ENCODE measurements around the gene REXO5.
A peak's percentile ranks its signal among the peaks of the same experiment; 100 is the strongest.

REXO5 gene

DNA sequence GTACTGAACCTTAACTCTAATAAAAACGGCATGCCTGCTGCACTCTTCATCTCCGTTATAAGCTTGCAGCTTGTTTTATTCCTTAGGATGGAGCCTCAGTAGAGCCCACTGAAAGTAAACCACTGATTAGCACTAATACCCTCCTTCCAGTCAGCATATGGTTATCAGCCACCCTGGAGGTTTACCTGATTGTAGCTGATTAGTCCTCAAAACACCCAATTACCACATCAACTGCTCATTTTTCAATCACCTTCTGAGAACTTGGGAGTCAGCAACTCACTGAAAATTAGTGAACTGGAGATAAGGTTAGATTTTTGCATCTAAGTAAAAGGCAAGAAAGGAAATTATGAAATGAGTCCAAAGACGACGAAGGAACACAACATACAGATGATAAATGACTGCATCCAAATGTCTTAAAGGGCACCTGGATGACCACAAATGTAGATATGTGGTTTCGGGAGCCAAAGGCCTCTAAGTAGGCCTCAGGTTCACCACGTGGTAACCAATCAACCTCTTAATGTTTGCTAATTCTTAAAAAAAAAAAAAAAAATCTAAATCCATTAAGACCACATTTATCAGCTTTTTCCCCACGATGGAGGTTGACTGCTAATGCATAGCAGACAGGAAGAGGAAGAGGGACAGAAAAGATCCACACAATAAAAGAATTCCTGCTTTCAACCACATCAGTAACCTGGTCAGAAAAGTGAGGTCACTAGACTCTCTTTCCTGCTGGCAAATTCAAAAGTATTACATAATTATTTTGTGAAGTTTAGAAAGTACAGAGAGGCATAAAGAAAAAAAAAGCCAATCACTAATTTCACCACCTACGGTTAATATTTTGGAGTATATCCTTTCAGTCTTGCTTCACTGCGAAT lies 65.9 kb downstream of the REXO5 start:
- H3K4me1 ChIP-seq (ENCODE audit: control insufficient read depth, insufficient read depth, low read length), result peaks cover 41% of the 10 kb centered on the region
- H3K4me3 ChIP-seq (ENCODE audit: low read length in 2 of 2), result no peak overlapping the region
- H3K27ac ChIP-seq (ENCODE audit: low read length), result peak overlapping the region; percentile 60
- no peaks in the 10 kb centered on the region for H3K27me3 ChIP-seq (ENCODE audit: control insufficient read depth in 1 of 2, insufficient read depth in 2 of 2, low read length in 2 of 2)
- H3K36me3 ChIP-seq (ENCODE audit: control insufficient read depth in 2 of 2, insufficient read depth in 2 of 2, low read length in 2 of 2), result no peaks in the 10 kb centered on the region
- H3K9me3 ChIP-seq (ENCODE audit: control insufficient read depth in 2 of 2, low read length in 2 of 2), result no peaks in the 10 kb centered on the region
- H3K9ac ChIP-seq (ENCODE audit: low read length in 2 of 2), result no peak overlapping the region

DNA sequence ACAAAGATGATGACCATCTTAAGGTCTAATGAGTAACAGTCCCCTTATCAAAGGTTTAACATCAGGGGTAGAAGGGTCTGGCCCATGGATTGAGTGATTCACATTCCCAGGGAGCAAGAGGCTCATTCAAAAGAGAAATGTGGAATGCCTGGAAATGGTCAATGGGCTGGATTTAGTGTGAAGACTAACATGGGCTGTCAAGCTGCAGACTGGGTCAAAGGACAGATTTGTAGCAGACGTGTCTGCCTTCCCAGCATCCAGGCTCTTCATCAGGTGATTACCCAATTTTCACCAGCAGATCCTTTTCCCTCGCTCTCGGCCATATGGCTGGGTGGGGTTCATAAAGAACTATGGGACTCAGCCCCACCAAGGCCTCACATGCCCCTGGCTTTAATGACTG lies 67.0 kb downstream of the REXO5 start:
- Histone ChIP-seq H3K36me3 (ENCODE audit: control insufficient read depth in 2 of 2, insufficient read depth in 2 of 2, low read length in 2 of 2) (no peaks in the 10 kb centered on the region), H3K27ac (ENCODE audit: low read length) (no peak overlapping the region), H3K4me3 (ENCODE audit: low read length in 2 of 2) (peak overlapping the region in 1 of 2 donors; percentile 21), H3K27me3 (ENCODE audit: control insufficient read depth in 1 of 2, insufficient read depth in 2 of 2, low read length in 2 of 2) (no peaks in the 10 kb centered on the region), H3K4me1 (ENCODE audit: control insufficient read depth, insufficient read depth, low read length) (peaks cover 30% of the 10 kb centered on the region), H3K9me3 (ENCODE audit: control insufficient read depth in 2 of 2, low read length in 2 of 2) (no peaks in the 10 kb centered on the region), H3K9ac (ENCODE audit: low read length in 2 of 2) (no peak overlapping the region)

DNA sequence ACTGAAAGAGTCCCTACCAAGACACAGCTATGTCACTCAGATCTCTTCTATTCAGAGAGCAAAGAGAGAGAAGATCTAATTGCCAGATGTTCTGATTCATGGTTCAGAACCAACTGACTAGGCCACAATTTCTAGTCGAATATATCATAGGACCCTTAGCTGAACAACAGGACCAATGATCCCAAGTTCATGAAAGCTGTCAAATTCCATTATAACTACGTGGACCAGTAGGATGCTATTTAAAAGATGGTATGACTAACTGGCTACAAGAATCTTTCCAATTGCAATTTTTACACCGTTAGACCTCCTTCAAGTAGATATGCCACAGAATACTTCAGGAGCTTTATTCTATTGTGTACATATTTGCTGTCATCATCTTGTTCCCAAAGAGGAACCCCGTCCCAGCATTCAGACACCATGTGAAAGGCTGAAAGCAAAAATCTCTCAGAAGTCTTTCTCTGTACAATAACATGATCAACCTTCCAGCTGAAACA lies 67.8 kb downstream of the REXO5 start:
- H3K4me1 ChIP-seq (ENCODE audit: control insufficient read depth, insufficient read depth, low read length), result peaks cover 26% of the 10 kb centered on the region
- H3K27ac ChIP-seq (ENCODE audit: low read length), result no peak overlapping the region
- H3K9me3 ChIP-seq (ENCODE audit: control insufficient read depth in 2 of 2, low read length in 2 of 2), result no peaks in the 10 kb centered on the region
- H3K36me3 ChIP-seq (ENCODE audit: control insufficient read depth in 2 of 2, insufficient read depth in 2 of 2, low read length in 2 of 2), result no peaks in the 10 kb centered on the region
- no peaks in the 10 kb centered on the region for H3K27me3 ChIP-seq (ENCODE audit: control insufficient read depth in 1 of 2, insufficient read depth in 2 of 2, low read length in 2 of 2)
- H3K4me3 ChIP-seq (ENCODE audit: low read length in 2 of 2), result no peak overlapping the region
- no peak overlapping the region for H3K9ac ChIP-seq (ENCODE audit: low read length in 2 of 2)

DNA sequence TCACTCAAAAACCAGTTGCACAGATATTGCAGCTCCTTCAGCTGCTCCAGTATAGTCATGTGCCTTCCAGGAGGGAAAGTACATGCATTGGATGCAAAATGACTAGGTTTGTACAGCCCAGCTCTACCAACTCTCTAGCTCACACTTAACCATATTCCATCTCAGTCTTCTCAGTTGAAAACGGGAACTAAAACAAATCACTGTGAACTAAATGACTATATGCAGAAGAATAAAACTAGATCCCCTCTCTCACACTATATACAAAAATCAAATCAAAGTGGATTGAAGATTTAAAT lies 69.0 kb downstream of the REXO5 start:
- Histone ChIP-seq H3K4me1 (ENCODE audit: control insufficient read depth, insufficient read depth, low read length) (peaks cover 20% of the 10 kb centered on the region), H3K27ac (ENCODE audit: low read length) (no peak overlapping the region)

DNA sequence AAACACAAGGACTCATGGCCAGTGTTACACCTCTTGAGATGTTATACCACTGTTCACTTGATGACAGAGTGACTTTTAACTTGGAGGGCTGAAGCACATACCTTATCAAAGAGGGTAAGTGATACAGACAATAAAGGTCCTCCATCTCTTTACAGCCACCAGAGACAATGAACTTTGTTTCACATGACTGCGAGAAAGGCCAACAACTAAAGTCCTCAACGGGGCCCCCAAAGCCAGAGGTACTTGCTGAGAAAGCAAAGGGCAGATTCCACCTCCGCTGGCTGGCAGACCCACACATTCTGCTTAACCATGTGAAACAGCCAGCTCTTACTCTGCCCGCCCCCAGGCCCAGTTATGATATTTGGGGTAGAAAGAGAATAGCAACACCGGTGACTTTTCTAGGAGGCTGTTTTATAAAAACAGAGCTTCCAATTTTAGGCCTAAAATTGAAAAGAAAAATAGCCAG lies 72.4 kb downstream of the REXO5 start:
- no peaks in the 10 kb centered on the region for H3K9me3 ChIP-seq (ENCODE audit: control insufficient read depth in 2 of 2, low read length in 2 of 2)
- no peak overlapping the region for H3K4me3 ChIP-seq (ENCODE audit: low read length in 2 of 2)
- no peaks in the 10 kb centered on the region for H3K36me3 ChIP-seq (ENCODE audit: control insufficient read depth in 2 of 2, insufficient read depth in 2 of 2, low read length in 2 of 2)
- H3K27me3 ChIP-seq (ENCODE audit: control insufficient read depth in 1 of 2, insufficient read depth in 2 of 2, low read length in 2 of 2), result no peaks in the 10 kb centered on the region
- peaks cover 8% of the 10 kb centered on the region for H3K4me1 ChIP-seq (ENCODE audit: control insufficient read depth, insufficient read depth, low read length)
- H3K27ac ChIP-seq (ENCODE audit: low read length), result no peak overlapping the region
- H3K9ac ChIP-seq (ENCODE audit: low read length in 2 of 2), result no peak overlapping the region

More for the DNA sequence above, 69.0 kb downstream of the REXO5 start:
- H3K9ac ChIP-seq (ENCODE audit: low read length in 2 of 2), result no peak overlapping the region
- H3K27me3 ChIP-seq (ENCODE audit: control insufficient read depth in 1 of 2, insufficient read depth in 2 of 2, low read length in 2 of 2), result no peaks in the 10 kb centered on the region
- H3K36me3 ChIP-seq (ENCODE audit: control insufficient read depth in 2 of 2, insufficient read depth in 2 of 2, low read length in 2 of 2), result no peaks in the 10 kb centered on the region
- H3K4me3 ChIP-seq (ENCODE audit: low read length in 2 of 2), result no peak overlapping the region
- no peaks in the 10 kb centered on the region for H3K9me3 ChIP-seq (ENCODE audit: control insufficient read depth in 2 of 2, low read length in 2 of 2)

DNA sequence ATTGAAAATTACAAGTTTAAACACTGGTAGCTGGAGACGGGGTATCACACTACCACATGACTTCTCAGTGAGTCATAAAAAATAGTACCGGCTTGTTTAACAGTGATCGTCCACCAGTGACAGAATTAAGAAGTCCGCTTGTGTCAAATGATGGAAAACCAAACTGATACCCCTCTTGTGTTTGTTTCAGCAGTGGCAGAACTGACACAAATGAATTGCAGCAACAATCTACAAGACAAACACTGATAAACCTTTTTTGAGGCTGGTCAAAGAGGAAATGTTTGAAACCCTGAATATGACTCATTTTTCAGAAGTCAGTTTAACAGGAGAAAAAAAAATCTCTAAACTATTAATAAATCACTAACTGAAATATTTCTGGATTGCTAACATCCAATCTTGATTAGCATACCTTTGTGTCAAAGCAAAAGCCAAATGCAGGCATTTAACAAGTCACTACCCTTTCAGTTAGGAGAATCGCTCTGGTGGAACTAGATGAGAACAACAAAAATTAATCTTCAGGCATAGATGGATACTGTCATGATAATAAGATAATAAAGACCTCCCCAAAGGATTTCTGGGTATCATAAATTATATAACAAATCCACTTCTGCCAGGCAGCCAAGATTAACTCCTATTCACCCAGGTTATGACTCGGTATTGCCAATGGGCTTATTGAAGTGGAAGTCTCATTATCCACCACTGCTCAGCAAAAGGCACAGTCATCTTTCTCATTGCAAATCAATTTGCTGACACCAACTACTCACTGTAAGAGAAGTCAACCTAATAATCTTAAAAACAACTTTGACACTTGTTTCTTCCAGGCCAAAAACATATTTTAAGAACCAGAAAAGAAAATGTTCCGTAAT lies 73.1 kb downstream of the REXO5 start:
- Histone ChIP-seq H3K9ac (ENCODE audit: low read length in 2 of 2) (no peak overlapping the region), H3K27ac (ENCODE audit: low read length) (peak overlapping the region; percentile 19), H3K9me3 (ENCODE audit: control insufficient read depth in 2 of 2, low read length in 2 of 2) (no peaks in the 10 kb centered on the region), H3K4me1 (ENCODE audit: control insufficient read depth, insufficient read depth, low read length) (peaks cover 8% of the 10 kb centered on the region), H3K4me3 (ENCODE audit: low read length in 2 of 2) (peak overlapping the region in 1 of 2 donors; percentile 24), H3K36me3 (ENCODE audit: control insufficient read depth in 2 of 2, insufficient read depth in 2 of 2, low read length in 2 of 2) (no peaks in the 10 kb centered on the region), H3K27me3 (ENCODE audit: control insufficient read depth in 1 of 2, insufficient read depth in 2 of 2, low read length in 2 of 2) (no peaks in the 10 kb centered on the region)

DNA sequence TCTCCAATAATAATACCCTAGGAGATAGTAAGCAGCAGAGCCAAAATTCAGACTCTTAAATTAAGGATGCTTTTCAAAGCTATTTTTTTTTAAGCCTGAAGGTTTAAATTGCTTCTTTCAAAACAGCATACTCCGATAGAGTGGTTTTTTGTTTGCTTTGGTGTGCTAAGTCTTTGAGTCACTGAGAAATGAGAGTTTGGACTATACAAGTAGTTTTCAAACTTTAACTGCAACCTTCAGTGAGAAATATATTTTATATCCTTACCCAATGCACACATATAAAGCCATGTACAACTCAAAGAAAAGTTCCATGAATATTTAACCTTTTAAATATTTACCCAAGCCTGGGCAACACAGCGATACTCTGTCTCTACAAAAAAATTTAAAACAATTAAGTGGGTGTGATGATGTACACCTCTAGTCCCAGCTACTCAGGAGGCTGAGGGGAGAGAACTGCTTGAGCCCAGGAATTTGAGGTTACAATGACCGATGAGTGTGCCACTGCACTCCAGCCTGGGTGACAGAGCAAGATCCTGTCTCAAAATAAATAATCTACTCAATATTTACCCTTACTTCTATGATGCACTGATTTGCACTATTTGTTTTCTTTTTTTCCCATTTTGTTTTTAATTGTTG lies 74.7 kb downstream of the REXO5 start:
- Histone ChIP-seq H3K4me3 (ENCODE audit: low read length in 2 of 2) (no peak overlapping the region), H3K27me3 (ENCODE audit: control insufficient read depth in 1 of 2, insufficient read depth in 2 of 2, low read length in 2 of 2) (no peaks in the 10 kb centered on the region), H3K9me3 (ENCODE audit: control insufficient read depth in 2 of 2, low read length in 2 of 2) (no peaks in the 10 kb centered on the region), H3K27ac (ENCODE audit: low read length) (no peak overlapping the region), H3K4me1 (ENCODE audit: control insufficient read depth, insufficient read depth, low read length) (peaks cover 8% of the 10 kb centered on the region), H3K36me3 (ENCODE audit: control insufficient read depth in 2 of 2, insufficient read depth in 2 of 2, low read length in 2 of 2) (no peaks in the 10 kb centered on the region), H3K9ac (ENCODE audit: low read length in 2 of 2) (no peak overlapping the region)

GRCh38 chr16:20881503-20881878 lies 75.2 kb downstream of the REXO5 start:
- Histone ChIP-seq H3K36me3 (ENCODE audit: control insufficient read depth in 2 of 2, insufficient read depth in 2 of 2, low read length in 2 of 2) (no peaks in the 10 kb centered on the region), H3K4me3 (ENCODE audit: low read length in 2 of 2) (no peak overlapping the region), H3K9me3 (ENCODE audit: control insufficient read depth in 2 of 2, low read length in 2 of 2) (no peaks in the 10 kb centered on the region), H3K27ac (ENCODE audit: low read length) (no peak overlapping the region), H3K27me3 (ENCODE audit: control insufficient read depth in 1 of 2, insufficient read depth in 2 of 2, low read length in 2 of 2) (no peaks in the 10 kb centered on the region), H3K4me1 (ENCODE audit: control insufficient read depth, insufficient read depth, low read length) (peaks cover 8% of the 10 kb centered on the region), H3K9ac (ENCODE audit: low read length in 2 of 2) (no peak overlapping the region)

DNA sequence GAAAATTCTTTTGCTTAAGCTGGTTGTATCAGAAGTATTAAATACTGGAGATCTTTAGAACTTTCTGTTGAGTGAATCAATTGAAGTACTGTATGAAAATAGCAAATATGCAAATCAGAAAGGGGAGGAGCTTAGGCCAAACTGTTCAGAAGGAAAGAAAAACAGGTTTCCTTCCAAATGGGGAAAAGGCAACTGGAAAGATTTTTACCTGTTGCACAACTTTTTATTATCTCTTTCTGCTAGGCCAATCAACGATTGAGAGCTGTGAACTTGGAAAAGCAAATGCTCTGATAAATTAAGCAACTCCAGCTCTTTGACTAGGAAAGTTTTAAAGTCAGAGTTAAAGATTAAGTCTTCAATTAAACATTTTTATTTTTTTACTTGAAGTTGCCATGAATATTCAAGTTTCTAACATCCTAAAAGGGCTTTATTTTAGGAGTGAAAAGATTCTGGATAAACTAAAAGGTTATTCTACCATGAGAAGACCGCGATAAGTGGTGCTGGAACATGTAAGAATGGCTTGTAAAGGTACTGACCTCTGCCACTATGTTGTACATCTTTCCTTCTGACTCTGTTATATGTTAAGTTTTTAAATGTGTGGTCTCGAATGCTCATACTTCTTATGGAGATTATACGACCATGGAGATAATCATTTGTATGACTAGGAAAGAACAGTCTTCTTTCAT lies 77.4 kb downstream of the REXO5 start:
- Histone ChIP-seq H3K9me3 (ENCODE audit: control insufficient read depth in 2 of 2, low read length in 2 of 2) (no peaks in the 10 kb centered on the region), H3K4me3 (ENCODE audit: low read length in 2 of 2) (no peak overlapping the region), H3K27ac (ENCODE audit: low read length) (no peak overlapping the region), H3K36me3 (ENCODE audit: control insufficient read depth in 2 of 2, insufficient read depth in 2 of 2, low read length in 2 of 2) (no peaks in the 10 kb centered on the region), H3K27me3 (ENCODE audit: control insufficient read depth in 1 of 2, insufficient read depth in 2 of 2, low read length in 2 of 2) (no peaks in the 10 kb centered on the region), H3K4me1 (ENCODE audit: control insufficient read depth, insufficient read depth, low read length) (peaks cover 14% of the 10 kb centered on the region), H3K9ac (ENCODE audit: low read length in 2 of 2) (no peak overlapping the region)

- H3K9me3 ChIP-seq (ENCODE audit: control insufficient read depth in 2 of 2, low read length in 2 of 2), result no peaks in the 10 kb centered on the region
- no peak overlapping the region for H3K4me3 ChIP-seq (ENCODE audit: low read length in 2 of 2)
- H3K4me1 ChIP-seq (ENCODE audit: control insufficient read depth, insufficient read depth, low read length), result peaks cover 12% of the 10 kb centered on the region
- H3K36me3 ChIP-seq (ENCODE audit: control insufficient read depth in 2 of 2, insufficient read depth in 2 of 2, low read length in 2 of 2), result no peaks in the 10 kb centered on the region
- H3K27ac ChIP-seq (ENCODE audit: low read length), result no peak overlapping the region
- no peaks in the 10 kb centered on the region for H3K27me3 ChIP-seq (ENCODE audit: control insufficient read depth in 1 of 2, insufficient read depth in 2 of 2, low read length in 2 of 2)
- no peak overlapping the region for H3K9ac ChIP-seq (ENCODE audit: low read length in 2 of 2)
Measured at GRCh38 chr16:20884240-20884556, 77.9 kb downstream of the REXO5 start.
